Heart left ventricle (tissue), 16 donors: ENCODE results near the gene WDR90. TPM values are rescaled to one million over a fixed set of nuclear protein-coding genes. Genes with fewer than 3 reads are reported as not detected.
A peak's percentile ranks its signal among the peaks of the same experiment; 100 is the strongest.

Experiments
- ATAC-seq, 4 donors: fragments of 200-7000 bp; cut with Tn5 transposase; one replicate each; pipeline ENCODE4 v1.9.1; 2020 to 2022; ENCODE audit warnings: moderate library complexity in 4 of 4, mild to moderate bottlenecking in 3 of 4, moderate number of reproducible peaks in 1 of 4
- DNase-seq, 5 donors: peaks; one replicate each; pipeline ENCODE4 v3.0.0-alpha.2; 2020
- H3K27ac ChIP-seq, 12 donors: fragments of 200-600 bp; sonication (generic) in 4 of 12; one replicate each; pipeline versions ENCODE4 v1.5.0 to v1.8.0; 2016 to 2022; ENCODE audit warnings: mild to moderate bottlenecking in 2 of 12
- H3K27me3 ChIP-seq, 9 donors: fragments of 200-600 bp; sonication (generic) in 2 of 9; one replicate each; pipeline versions ENCODE4 v1.5.1 to v1.8.0; 2016 to 2022; ENCODE audit warnings: mild to moderate bottlenecking in 3 of 9
- H3K36me3 ChIP-seq, 9 donors: fragments of 200-600 bp; sonication (generic) in 2 of 9; one replicate each; pipeline versions ENCODE4 v1.5.0 to v1.8.0; 2018 to 2022; ENCODE audit warnings: mild to moderate bottlenecking in 2 of 9
- H3K4me1 ChIP-seq, 12 donors: fragments of 200-600 bp; sonication (generic) in 4 of 12; one replicate each; pipeline versions ENCODE4 v1.5.0 to v1.8.0; 2016 to 2022; ENCODE audit warnings: mild to moderate bottlenecking in 3 of 12
- H3K4me3 ChIP-seq, 12 donors: fragments of 200-600 bp; sonication (generic) in 4 of 12; one replicate each; pipeline versions ENCODE4 v1.5.0 to v1.8.0; 2017 to 2022; ENCODE audit warnings: mild to moderate bottlenecking in 9 of 12, moderate library complexity in 4 of 12
- H3K9me3 ChIP-seq, 12 donors: fragments of 200-600 bp; sonication (generic) in 4 of 12; one replicate each; pipeline versions ENCODE4 v1.5.0 to v1.8.0; 2016 to 2022; ENCODE audit warnings: mild to moderate bottlenecking in 1 of 12
- POLR2A ChIP-seq, 2 donors: fragments of 450-650 bp; IDR thresholded peaks; one replicate each; pipeline ENCODE4 v1.6.1; 2017; ENCODE audit warnings: antibody characterized with exemption in 2 of 2, mild to moderate bottlenecking in 2 of 2, moderate library complexity in 2 of 2
- WGBS, 4 donors: extraction: QIAGEN DNeasy Blood & Tissue Kit in 2 of 4; methylation state at CpG; one replicate each; pipeline versions ENCODE4 v1.1.5 to v1.1.7; 2013 to 2018; 5-methylcytosine and 5-hydroxymethylcytosine counted together
- intact Hi-C, 10 donors: fragments of 100-400 bp; cut with DNase I; formaldehyde crosslinking; loops; one replicate each; pipeline versions ENCODE4 v1.11.1 to v1.14.2; 2022
- polyA plus RNA-seq, 2 donors: library from polyadenylated mRNA; stranded (reverse); fragments of 200-250 nt; gene quantifications; one replicate each; pipeline ENCODE4 v1.2.3, GENCODE V29; 2013
- total RNA-seq, 9 donors: library from RNA; depleted of rRNA in 2 of 9; stranded (reverse); fragments of >200 nt in 2 of 9; fragmentation: NEBNext Ultra II Directional in 3 of 9; extraction: Animal tissue kit (Norgen Biotek cat#: 25700) in 3 of 9; gene quantifications; one replicate each; pipeline versions ENCODE4 v1.1.0 to v1.2.4, GENCODE V29; 2016 to 2023
- TF ChIP-seq, protein P1 (sequence below), 12 donors: fragments of 200-600 bp; sonication (generic) in 4 of 12; IDR thresholded peaks; one replicate each; pipeline versions ENCODE4 v1.5.0 to v1.8.0; 2018 to 2022; ENCODE audit warnings: antibody characterized with exemption in 12 of 12, mild to moderate bottlenecking in 5 of 12
- donor health status: ischemic (EF 13 %, LVEDD 7.1; RV severe dilation, severe dysfunction).
- donor health status: healthy with polysubstance abuse.
- donor health status: DM: no; HTN: yes; CAD: no.
- donor health status: DM: no; HTN: no; CAD: no.
- donor health status: ischemic (EF 25% LVEDD 6.9; RV normal size, moderate dysfunction).
- donor health status: ischemic (EF 25% LVEDD 5.7; RV mildly dilated, moderate dysfunction).
- donor health status: healthy.
- donor health status: DM: yes; HTN: yes; CAD: no.
- donor health status: ischemic (EF 35%, LVEDD 5.7; RV mildly dilated, moderate dysfunction).
- donor health status: nonischemic (EF 11% LVEDD 7.7; RV severe dilation, severe dysfunction).
- donor health status: DM: yes; HTN: yes; CAD: no.
- donor health status: PGD.
- donor health status: ischemic (EF 29% LVEDD 5.4; RV normal size, mild dysfunction).
- donor health status: nonischemic (EF 23%, LVEDD 6.1; RV moderate dilation, normal function).

The WDR90 gene
- total and polyA plus RNA-seq, 11 donors: 3.7 to 17.4 (median 8.6) TPM

DNA sequence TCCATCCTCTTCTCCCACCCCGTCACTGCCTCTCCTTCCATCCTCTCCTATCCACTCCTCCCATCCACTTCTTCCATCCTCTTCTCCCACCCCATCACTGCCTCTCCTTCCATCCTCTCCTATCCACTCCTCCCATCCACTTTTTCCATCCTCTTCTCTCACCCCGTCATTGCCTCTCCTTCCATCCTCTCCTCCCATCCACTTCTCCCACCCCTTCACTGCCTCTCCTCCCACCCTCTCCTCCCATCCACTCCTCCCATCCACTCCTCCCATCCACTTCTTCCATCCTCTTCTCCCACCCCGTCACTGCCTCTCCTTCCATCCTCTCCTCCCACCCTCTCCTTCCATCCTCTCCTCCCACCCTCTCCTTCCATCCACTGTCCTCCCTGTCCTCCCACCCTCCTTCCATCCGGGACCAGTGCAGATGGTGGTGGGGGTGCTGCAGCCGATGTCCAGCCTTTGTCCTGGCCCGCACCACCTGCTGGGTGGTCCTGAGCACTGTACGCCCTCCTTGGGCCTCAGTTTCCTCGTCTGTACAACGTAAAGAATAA is 17.3 kb upstream of the WDR90 start:
- Histone ChIP-seq H3K4me1 (peaks cover 3 to 41% (median 29%) of the 10 kb centered on the region in 12 donors), H3K9me3 (no peaks in the 10 kb centered on the region), H3K27me3 (no peaks in the 10 kb centered on the region), H3K4me3 (no peak overlapping the region), H3K36me3 (peaks cover 0 to 38% (median 5%) of the 10 kb centered on the region in 9 donors), H3K27ac (no peak overlapping the region)
- TF ChIP-seq POLR2A (IDR thresholded peaks at IDR 0.05): no peak
- TF ChIP-seq, protein P1, sequence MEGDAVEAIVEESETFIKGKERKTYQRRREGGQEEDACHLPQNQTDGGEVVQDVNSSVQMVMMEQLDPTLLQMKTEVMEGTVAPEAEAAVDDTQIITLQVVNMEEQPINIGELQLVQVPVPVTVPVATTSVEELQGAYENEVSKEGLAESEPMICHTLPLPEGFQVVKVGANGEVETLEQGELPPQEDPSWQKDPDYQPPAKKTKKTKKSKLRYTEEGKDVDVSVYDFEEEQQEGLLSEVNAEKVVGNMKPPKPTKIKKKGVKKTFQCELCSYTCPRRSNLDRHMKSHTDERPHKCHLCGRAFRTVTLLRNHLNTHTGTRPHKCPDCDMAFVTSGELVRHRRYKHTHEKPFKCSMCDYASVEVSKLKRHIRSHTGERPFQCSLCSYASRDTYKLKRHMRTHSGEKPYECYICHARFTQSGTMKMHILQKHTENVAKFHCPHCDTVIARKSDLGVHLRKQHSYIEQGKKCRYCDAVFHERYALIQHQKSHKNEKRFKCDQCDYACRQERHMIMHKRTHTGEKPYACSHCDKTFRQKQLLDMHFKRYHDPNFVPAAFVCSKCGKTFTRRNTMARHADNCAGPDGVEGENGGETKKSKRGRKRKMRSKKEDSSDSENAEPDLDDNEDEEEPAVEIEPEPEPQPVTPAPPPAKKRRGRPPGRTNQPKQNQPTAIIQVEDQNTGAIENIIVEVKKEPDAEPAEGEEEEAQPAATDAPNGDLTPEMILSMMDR (IDR thresholded peaks at IDR 0.05): no peak
- 52 to 64% (median 58%) methylated on average over 9 of the region's 9 CpGs for WGBS, 4 donors
- ATAC-seq (no peak), DNase-seq (no peak)
- intact Hi-C loops: loop anchor here in 1 of 10 donors (5.0 kb wide), 1 partner anchor 35 kb away; no protein-coding TSS in a partner anchor

- Histone ChIP-seq H3K4me1 (peaks cover 3 to 47% (median 33%) of the 10 kb centered on the region in 12 donors), H3K27ac (no peak overlapping the region), H3K36me3 (peaks cover 0 to 30% (median 5%) of the 10 kb centered on the region in 9 donors), H3K27me3 (no peaks in the 10 kb centered on the region), H3K4me3 (no peak overlapping the region), H3K9me3 (no peaks in the 10 kb centered on the region)
- TF ChIP-seq, protein P1 (IDR thresholded peaks at IDR 0.05): no peak
- no peak for TF ChIP-seq POLR2A (IDR thresholded peaks at IDR 0.05)
- WGBS, 4 donors: 94 to 96% (median 95%) methylated on average over 20 to 67 of the region's 67 CpGs
- ATAC-seq: no peak
- intact Hi-C loops: loop anchor here in 1 of 10 donors (5.0 kb wide), 1 partner anchor 35 kb away; no protein-coding TSS in a partner anchor
- peak in 1 of 5 donors; percentile 18 for DNase-seq
These were observed 16.5 kb upstream of the WDR90 start for GRCh38 chr16:632486-633335.

DNA sequence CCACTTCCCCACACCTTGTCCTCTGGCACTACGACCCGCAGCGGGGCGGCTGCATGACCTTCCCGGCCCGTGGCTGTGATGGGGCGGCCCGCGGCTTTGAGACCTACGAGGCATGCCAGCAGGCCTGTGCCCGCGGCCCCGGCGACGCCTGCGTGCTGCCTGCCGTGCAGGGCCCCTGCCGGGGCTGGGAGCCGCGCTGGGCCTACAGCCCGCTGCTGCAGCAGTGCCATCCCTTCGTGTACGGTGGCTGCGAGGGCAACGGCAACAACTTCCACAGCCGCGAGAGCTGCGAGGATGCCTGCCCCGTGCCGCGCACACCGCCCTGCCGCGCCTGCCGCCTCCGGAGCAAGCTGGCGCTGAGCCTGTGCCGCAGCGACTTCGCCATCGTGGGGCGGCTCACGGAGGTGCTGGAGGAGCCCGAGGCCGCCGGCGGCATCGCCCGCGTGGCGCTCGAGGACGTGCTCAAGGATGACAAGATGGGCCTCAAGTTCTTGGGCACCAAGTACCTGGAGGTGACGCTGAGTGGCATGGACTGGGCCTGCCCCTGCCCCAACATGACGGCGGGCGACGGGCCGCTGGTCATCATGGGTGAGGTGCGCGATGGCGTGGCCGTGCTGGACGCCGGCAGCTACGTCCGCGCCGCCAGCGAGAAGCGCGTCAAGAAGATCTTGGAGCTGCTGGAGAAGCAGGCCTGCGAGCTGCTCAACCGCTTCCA is 15.7 kb upstream of the WDR90 start:
- H3K4me1 ChIP-seq: peaks cover 3 to 53% (median 38%) of the 10 kb centered on the region in 12 donors
- no peaks in the 10 kb centered on the region for H3K27me3 ChIP-seq
- no peaks in the 10 kb centered on the region for H3K9me3 ChIP-seq
- no peak overlapping the region for H3K27ac ChIP-seq
- DNase-seq (peak in 2 of 5 donors; percentile 18 to 61), ATAC-seq (no peak)
- WGBS, 4 donors: 97 to 98% (median 97%) methylated on average over 68 to 74 of the region's 74 CpGs
- intact Hi-C loops: loop anchor here in 1 of 10 donors (5.0 kb wide), 1 partner anchor 36 kb away; no protein-coding TSS in a partner anchor
- H3K4me3 ChIP-seq: no peak overlapping the region
- TF ChIP-seq, protein P1 (IDR thresholded peaks at IDR 0.05): no peak
- no peak for TF ChIP-seq POLR2A (IDR thresholded peaks at IDR 0.05)
- peaks cover 0 to 22% (median 0%) of the 10 kb centered on the region in 9 donors for H3K36me3 ChIP-seq
